Esophagus muscularis mucosa (tissue), 4 donors: ENCODE measurements around the gene SUDS3.

Experiments
- CTCF ChIP-seq, 3 experiments: fragments of 200-600 bp in 2 of 3; fragments of 450-650 bp in 1 of 3; sonication (generic) in 2 of 3; IDR thresholded peaks; one replicate each; pipeline ENCODE4 v1.5.1; 2017 to 2019; ENCODE audit warnings: antibody characterized with exemption in 3 of 3, mild to moderate bottlenecking in 2 of 3, moderate library complexity in 1 of 3
- EP300 ChIP-seq: sonication (generic); formaldehyde crosslinking; IDR thresholded peaks from one replicate; pipeline ENCODE4 v1.6.1; 2017; ENCODE audit warnings: antibody characterized with exemption
- POLR2A ChIP-seq: fragments of 450-650 bp; IDR thresholded peaks from one replicate; pipeline ENCODE4 v1.6.1; 2017; ENCODE audit warnings: antibody characterized with exemption, moderate library complexity, mild to moderate bottlenecking, low read depth
- POLR2AphosphoS5 ChIP-seq, 2 donors: sonication (generic); formaldehyde crosslinking; IDR thresholded peaks; one replicate each; pipeline ENCODE4 v1.6.1; 2017; ENCODE audit warnings: antibody characterized with exemption in 2 of 2

GRCh38 chr12:118354903-118355302, 21.5 kb upstream of the SUDS3 start:
- TF ChIP-seq CTCF (IDR thresholded peaks at IDR 0.05) (no peak), POLR2A (no peak), POLR2AphosphoS5 (IDR thresholded peaks at IDR 0.05) (no peak), EP300 (no peak)
